ENCODE measurements around the gene RESF1. TPM values are rescaled to one million over a fixed set of nuclear protein-coding genes. Genes with fewer than 3 reads are reported as not detected.
A peak's percentile ranks its signal among the peaks of the same experiment; 100 is the strongest.

RESF1 gene
- total and polyA plus RNA-seq, 2 donors (not counting 3 experiments of a cell fraction or from before 2014, with no cell fraction given), result 40.3 to 70.0 TPM

GRCh38 chr12:32005496-32006125 is 46.4 kb downstream of the RESF1 start:
- no peak for FAIRE-seq
- H3K27me3 ChIP-seq (ENCODE audit: control insufficient read depth in 2 of 2, insufficient read depth in 2 of 2, low read length in 2 of 2), result no peaks in the 10 kb centered on the region
- no peak overlapping the region for H3K4me2 ChIP-seq (ENCODE audit: insufficient read depth, low read length)
- CTCF ChIA-PET, result interaction anchor here (0.9 to 1.7 kb wide), 4 partner anchors 10 to 352 kb away, joined by 3 to 5 read pairs (median 4); no protein-coding TSS in a partner anchor
- POLR2A ChIA-PET, result no interaction called here
- no peak overlapping the region for H3K4me3 ChIP-seq (replicated peaks in 1 of 3; ENCODE audit: insufficient read depth in 1 of 3, low read depth in 1 of 3, low read length in 3 of 3)
- peaks cover 0 to 2% of the 10 kb centered on the region in 2 experiments for H3K36me3 ChIP-seq (ENCODE audit: control insufficient read depth in 2 of 2, extremely low read depth in 1 of 2, insufficient read depth in 2 of 2, low read length in 2 of 2)
- H3K9me1 ChIP-seq (replicated peaks; ENCODE audit: control insufficient read depth, extremely low read depth, insufficient read depth, low read length), result no peaks in the 10 kb centered on the region
- dilution Hi-C loops (cut with MboI; ENCODE audit: extremely low pct_ligation_motif_present, low sequenced_read_pairs) (no loop called here), intact Hi-C loops (cut with micrococcal nuclease) (no loop called here)
- no peak overlapping the region for H3K9ac ChIP-seq (replicated peaks; ENCODE audit: extremely low read depth, insufficient read depth, low read length)
- peak overlapping the region; percentile 57 for H2AFZ ChIP-seq (ENCODE audit: low read depth, low read length)
- H3K9me3 ChIP-seq (replicated peaks; ENCODE audit: control insufficient read depth, insufficient read depth, low read length), result no peaks in the 10 kb centered on the region
- no peaks in the 10 kb centered on the region for H4K20me1 ChIP-seq (replicated peaks; ENCODE audit: control insufficient read depth, extremely low read depth, insufficient read depth, low read length)
- peak; percentile 65 for DNase-seq (ENCODE audit: low read depth, low spot score)
- no peaks in the 10 kb centered on the region for H3K4me1 ChIP-seq (ENCODE audit: control insufficient read depth, extremely low read depth, insufficient read depth, low read length)
- H3K27ac ChIP-seq (ENCODE audit: insufficient read depth, low read depth, low read length), result no peak overlapping the region
- no peaks in the 10 kb centered on the region for H3K79me2 ChIP-seq (ENCODE audit: control insufficient read depth, insufficient read depth, low read length)
- no peak for TF ChIP-seq MYC (IDR thresholded peaks at IDR 0.05; ENCODE audit: low read depth, low read length)
- TF ChIP-seq GATA2 (IDR thresholded peaks at IDR 0.05; ENCODE audit: insufficient read depth, insufficient read length, low read depth, low read length), result no peak
- no peak for TF ChIP-seq POLR2AphosphoS5 (IDR thresholded peaks at IDR 0.05; ENCODE audit: insufficient read depth, low read depth, low read length)
- TF ChIP-seq POLR2A (IDR thresholded peaks at IDR 0.05; ENCODE audit: low read depth, low read length), result no peak
- TF ChIP-seq MAX (IDR thresholded peaks at IDR 0.05; ENCODE audit: insufficient read depth, insufficient read length), result no peak
- no peak for TF ChIP-seq CTCF (IDR thresholded peaks at IDR 0.05; ENCODE audit: extremely low read depth in 1 of 2, insufficient read depth in 1 of 2, low read depth in 1 of 2, low read length in 2 of 2)
- TF ChIP-seq EZH2 (IDR thresholded peaks at IDR 0.05; ENCODE audit: borderline replicate concordance, low read depth, low read length, severe bottlenecking), result no peak
- no peak for TF ChIP-seq JUN (IDR thresholded peaks at IDR 0.05; ENCODE audit: borderline replicate concordance, insufficient read depth, insufficient read length, low read depth)
- TF ChIP-seq FOS (IDR thresholded peaks at IDR 0.05; ENCODE audit: borderline replicate concordance, insufficient read depth, low read length), result no peak
- no TSS peak for BruUV-seq (replicated peaks)

Other genes starting within 250 kb of the RESF1 start
- 8.5 and 11.8 TPM in 2 replicates for gene AMN1, start 230.4 kb upstream of the RESF1 start, total RNA-seq
- gene AMN1, start 230.4 kb upstream of the RESF1 start, polyA plus RNA-seq, result 11.3 and 18.0 TPM in 2 replicates
- gene BICD1, start 147.4 kb downstream of the RESF1 start, total RNA-seq, result 45.8 and 51.0 TPM in 2 replicates
- gene BICD1, start 147.4 kb downstream of the RESF1 start, polyA plus RNA-seq, result 12.2 and 13.9 TPM in 2 replicates